Aorta (tissue), 5 donors: Measurements from ENCODE around the gene SBNO2. TPM values are rescaled to one million over a fixed set of nuclear protein-coding genes. Genes with fewer than 3 reads are reported as not detected.

ENCODE experiments used
- ATAC-seq: fragments of 200-7000 bp; cut with Tn5 transposase; one replicate; pipeline ENCODE4 v1.9.1; 2022; ENCODE audit warnings: moderate library complexity; ENCODE audit not compliant: low FRiP score
- DNase-seq, 2 donors: peaks; one replicate each; pipeline ENCODE4 v3.0.0-alpha.2; 2020
- H3K27ac ChIP-seq, 2 donors: one replicate each; pipeline ENCODE4 v1.5.1; 2013; ENCODE audit warnings: low read length in 2 of 2, mild to moderate bottlenecking in 2 of 2, moderate library complexity in 2 of 2, control low read depth in 1 of 2, inconsistent platforms in 1 of 2, low read depth in 1 of 2
- H3K27me3 ChIP-seq, 2 donors: one replicate each; pipeline ENCODE4 v1.6.1; 2013; ENCODE audit warnings: control low read depth in 1 of 2, low read length in 1 of 2, mild to moderate bottlenecking in 1 of 2, moderate library complexity in 1 of 2; ENCODE audit not compliant: insufficient read depth in 2 of 2, control insufficient read depth in 1 of 2
- H3K36me3 ChIP-seq, 2 donors: one replicate each; pipeline ENCODE4 v1.6.1; 2013; ENCODE audit warnings: control low read depth in 1 of 2, low read length in 1 of 2, mild to moderate bottlenecking in 1 of 2; ENCODE audit not compliant: insufficient read depth in 2 of 2, control insufficient read depth in 1 of 2
- H3K4me1 ChIP-seq, 2 donors: one replicate each; pipeline ENCODE4 v1.6.1; 2013; ENCODE audit warnings: low read length in 2 of 2, control low read depth in 1 of 2, mild to moderate bottlenecking in 1 of 2, moderate library complexity in 1 of 2; ENCODE audit not compliant: insufficient read depth in 2 of 2, control insufficient read depth in 1 of 2
- H3K4me3 ChIP-seq, 2 donors: one replicate each; pipeline ENCODE4 v1.5.1; 2013; ENCODE audit warnings: low read length in 2 of 2, control low read depth in 1 of 2, mild to moderate bottlenecking in 1 of 2
- H3K9me3 ChIP-seq: one replicate; pipeline ENCODE4 v1.6.1; 2013; ENCODE audit warnings: mild to moderate bottlenecking, low read length; ENCODE audit not compliant: control insufficient read depth
- WGBS, 2 donors: extraction: QIAGEN DNeasy Blood & Tissue Kit; methylation state at CpG; one replicate each; pipeline ENCODE4 v1.1.7; 2013; 5-methylcytosine and 5-hydroxymethylcytosine counted together
- intact Hi-C, 2 donors: fragments of 100-400 bp; cut with DNase I; formaldehyde crosslinking; loops; one replicate each; pipeline versions ENCODE4 v1.14.2 to v1.15.0; 2022
- polyA plus RNA-seq, 2 donors: library from polyadenylated mRNA; stranded (reverse); fragments of 200-250 nt; gene quantifications; one replicate each; pipeline ENCODE4 v1.2.3, GENCODE V29; 2013
- total RNA-seq, 2 donors: library from RNA; stranded (reverse); fragmentation: NEBNext Ultra II Directional; extraction: Animal tissue kit (Norgen Biotek cat#: 25700); gene quantifications; one replicate each; pipeline ENCODE4 v1.2.1, GENCODE V29; 2021
- donor health status: healthy with polysubstance abuse.
- donor health status: Bipolar disorder and iron deficiency.
- donor health status: DM: no; HTN: no; CAD: no.
- donor health status: DM: no; HTN: no; CAD: no.
- donor health status: DM: yes; HTN: yes; CAD: no.

SBNO2 gene
- total and polyA plus RNA-seq, 4 donors = 11.0 to 165 (median 75.2) TPM

- H3K27ac ChIP-seq = no peak overlapping the region
- intact Hi-C loops = loop anchor here in 1 of 2 donors (2.0 kb wide), 1 partner anchor 19 kb away; the partner anchor contains the start of gene CBARP
- H3K27me3 ChIP-seq = no peaks in the 10 kb centered on the region
- H3K9me3 ChIP-seq = no peaks in the 10 kb centered on the region
- ATAC-seq (no peak), DNase-seq (no peak)
- peaks cover 0 to 2% of the 10 kb centered on the region in 2 donors for H3K36me3 ChIP-seq
- 77 to 83% methylated on average over 19 of the region's 19 CpGs for WGBS, 2 donors
- H3K4me3 ChIP-seq = no peak overlapping the region
- H3K4me1 ChIP-seq = no peaks in the 10 kb centered on the region
These were observed 45.9 kb upstream of the SBNO2 start for GRCh38 chr19:1219786-1220476.

- H3K27ac ChIP-seq = peak overlapping the region in 1 of 2 donors; percentile 0
- ATAC-seq = no peak
- H3K4me1 ChIP-seq = no peaks in the 10 kb centered on the region
- peaks cover 0 to 2% of the 10 kb centered on the region in 2 donors for H3K36me3 ChIP-seq
- intact Hi-C loops = no loop called here
- no peaks in the 10 kb centered on the region for H3K27me3 ChIP-seq
- WGBS, 2 donors = 81 to 83% methylated on average over 36 to 37 of the region's 37 CpGs
- H3K4me3 ChIP-seq = no peak overlapping the region
- H3K9me3 ChIP-seq = no peaks in the 10 kb centered on the region
- no peak for DNase-seq
These were observed 44.9 kb upstream of the SBNO2 start for GRCh38 chr19:1218751-1219567.

- Histone ChIP-seq H3K27ac (peak overlapping the region in 1 of 2 donors; percentile 62), H3K36me3 (peaks cover 0 to 2% of the 10 kb centered on the region in 2 donors), H3K9me3 (no peaks in the 10 kb centered on the region), H3K4me3 (no peak overlapping the region), H3K4me1 (no peaks in the 10 kb centered on the region), H3K27me3 (no peaks in the 10 kb centered on the region)
- intact Hi-C loops = no loop called here
- ATAC-seq = no peak
- 79 to 81% methylated on average over 15 of the region's 15 CpGs for WGBS, 2 donors
- no peak for DNase-seq
These were observed 43.3 kb upstream of the SBNO2 start for GRCh38 chr19:1217366-1217765.

GRCh38 chr19:1216756-1217155, 42.7 kb upstream of the SBNO2 start:
- no peak for ATAC-seq
- DNase-seq = no peak
- Histone ChIP-seq H3K27me3 (no peaks in the 10 kb centered on the region), H3K4me1 (no peaks in the 10 kb centered on the region), H3K36me3 (peaks cover 0 to 2% of the 10 kb centered on the region in 2 donors), H3K9me3 (no peaks in the 10 kb centered on the region), H3K4me3 (no peak overlapping the region), H3K27ac (peak overlapping the region in 1 of 2 donors; percentile 81)
- intact Hi-C loops = no loop called here
- 71 to 72% methylated on average over 12 of the region's 12 CpGs for WGBS, 2 donors

- no peaks in the 10 kb centered on the region for H3K4me1 ChIP-seq
- no peaks in the 10 kb centered on the region for H3K36me3 ChIP-seq
- H3K4me3 ChIP-seq = no peak overlapping the region
- peak overlapping the region; percentile 58 to 98 for H3K27ac ChIP-seq
- ATAC-seq (peak; percentile 79), DNase-seq (peak; percentile 90 to 92)
- H3K9me3 ChIP-seq = no peaks in the 10 kb centered on the region
- intact Hi-C loops = loop anchor here in 1 of 2 donors (2.0 kb wide), 1 partner anchor 52 kb away; no protein-coding TSS in a partner anchor
- 3 to 8% methylated on average over 25 to 26 of the region's 26 CpGs for WGBS, 2 donors
- no peaks in the 10 kb centered on the region for H3K27me3 ChIP-seq
These were observed 41.0 kb upstream of the SBNO2 start for GRCh38 chr19:1214862-1215731.

- DNase-seq = no peak
These were observed 40.3 kb upstream of the SBNO2 start for GRCh38 chr19:1214299-1214861.

GRCh38 chr19:1213391-1214286, 39.6 kb upstream of the SBNO2 start:
- 33 to 37% methylated on average over 39 of the region's 39 CpGs for WGBS, 2 donors
- DNase-seq (peak; percentile 91 to 93), ATAC-seq (peak; percentile 51)
- Histone ChIP-seq H3K4me3 (no peak overlapping the region), H3K4me1 (no peaks in the 10 kb centered on the region), H3K27me3 (no peaks in the 10 kb centered on the region), H3K9me3 (no peaks in the 10 kb centered on the region), H3K36me3 (no peaks in the 10 kb centered on the region), H3K27ac (peak overlapping the region; percentile 20 to 98)
- intact Hi-C loops = loop anchor here in 1 of 2 donors (2.0 kb wide), 1 partner anchor 53 kb away; no protein-coding TSS in a partner anchor

More at GRCh38 chr19:1214299-1214861, 40.3 kb upstream of the SBNO2 start:
- WGBS, 2 donors = 16 to 24% methylated on average over 21 of the region's 21 CpGs
- Histone ChIP-seq H3K4me1 (no peaks in the 10 kb centered on the region), H3K27me3 (no peaks in the 10 kb centered on the region), H3K9me3 (no peaks in the 10 kb centered on the region), H3K4me3 (no peak overlapping the region), H3K27ac (peak overlapping the region; percentile 20 to 98), H3K36me3 (no peaks in the 10 kb centered on the region)
- intact Hi-C loops = loop anchor here in 1 of 2 donors (2.0 kb wide), 1 partner anchor 52 kb away; no protein-coding TSS in a partner anchor
- peak; percentile 9 for ATAC-seq
